A549 (cell line): ENCODE measurements around the gene GREB1.

Experiments used
- JUNB ChIP-seq: fragments of >200 bp; sonication (Bioruptor Twin); formaldehyde crosslinking; IDR thresholded peaks from 2 replicates; pipeline ENCODE4 v1.6.1; 2016
- NPAS2 ChIP-seq: fragments of 250-450 bp; sonication (Bioruptor Pico); IDR thresholded peaks from 2 replicates; pipeline ENCODE4 v1.8.0; 2022; ENCODE audit warnings: mild to moderate bottlenecking, moderate library complexity, borderline replicate concordance
- POLR2A ChIP-seq: IDR thresholded peaks from 2 replicates; pipeline ENCODE4 v1.6.1; 2012; ENCODE audit warnings: mild to moderate bottlenecking, low read length
- POLR2AphosphoS2 ChIP-seq: conservative IDR thresholded peaks from 2 replicates; pipeline ENCODE4 v1.6.1; 2012; ENCODE audit warnings: low read length, improper control_type of control experiment, inconsistent platforms
- SREBF2 ChIP-seq: fragments of 450-650 bp; IDR thresholded peaks from 2 replicates; pipeline ENCODE4 v1.6.1; 2014; ENCODE audit warnings: mild to moderate bottlenecking, moderate library complexity

GRCh38 chr2:11571170-11571569 lies 37.3 kb downstream of the GREB1 start:
- no peak for TF ChIP-seq POLR2A
- TF ChIP-seq JUNB = no peak
- TF ChIP-seq POLR2AphosphoS2 = no peak
- no peak for TF ChIP-seq NPAS2
- no peak for TF ChIP-seq SREBF2
